NCI-H2196 (cell line): ENCODE measurements around the gene RBBP6.

Experiments
- DNase-seq: peaks from one replicate; lab custom pipeline; 2025; ENCODE audit not compliant: unreplicated experiment; lab: John Stamatoyannopoulos, UW

Gene RBBP6

DNA sequence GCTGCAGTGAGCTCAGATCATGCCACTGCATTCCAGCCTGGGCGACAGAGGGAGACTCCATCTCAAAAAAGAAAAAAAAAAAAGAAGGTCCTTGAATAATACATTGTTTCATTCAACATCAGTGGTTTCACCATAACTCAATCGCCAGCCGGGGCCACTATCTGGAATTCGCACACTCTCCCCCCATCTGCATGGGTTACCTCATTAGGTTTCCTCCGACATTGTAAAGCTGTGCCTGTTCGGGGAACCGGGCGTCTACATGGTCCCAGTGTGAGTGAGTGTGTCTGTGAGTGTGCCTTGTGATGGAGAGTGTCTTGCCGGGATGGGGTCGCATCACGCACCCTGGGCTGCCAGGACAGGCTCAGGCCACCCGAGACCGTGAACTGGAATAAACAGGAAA lies 16.6 kb upstream of the RBBP6 start:
- DNase-seq, result no peak

DNA sequence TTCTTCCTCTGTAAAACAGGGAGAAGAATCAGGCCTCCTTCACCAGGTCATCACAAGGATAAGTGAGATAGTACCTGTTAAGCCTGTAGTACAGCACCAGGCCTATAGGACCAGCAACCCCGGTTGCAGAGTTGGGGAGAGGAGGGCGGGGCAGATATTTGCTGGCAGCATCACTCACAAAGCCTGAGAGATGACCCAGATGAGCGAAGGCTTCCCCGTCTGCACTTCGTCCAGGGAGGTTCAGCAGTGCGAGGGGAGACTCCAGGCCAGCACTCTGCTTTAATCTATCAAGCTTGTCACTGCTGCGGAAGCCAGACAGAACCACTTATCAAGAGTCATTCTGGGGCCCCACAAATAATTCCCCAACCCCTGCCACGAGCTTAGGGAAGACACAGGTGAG lies 15.8 kb upstream of the RBBP6 start:
- no peak for DNase-seq

DNA sequence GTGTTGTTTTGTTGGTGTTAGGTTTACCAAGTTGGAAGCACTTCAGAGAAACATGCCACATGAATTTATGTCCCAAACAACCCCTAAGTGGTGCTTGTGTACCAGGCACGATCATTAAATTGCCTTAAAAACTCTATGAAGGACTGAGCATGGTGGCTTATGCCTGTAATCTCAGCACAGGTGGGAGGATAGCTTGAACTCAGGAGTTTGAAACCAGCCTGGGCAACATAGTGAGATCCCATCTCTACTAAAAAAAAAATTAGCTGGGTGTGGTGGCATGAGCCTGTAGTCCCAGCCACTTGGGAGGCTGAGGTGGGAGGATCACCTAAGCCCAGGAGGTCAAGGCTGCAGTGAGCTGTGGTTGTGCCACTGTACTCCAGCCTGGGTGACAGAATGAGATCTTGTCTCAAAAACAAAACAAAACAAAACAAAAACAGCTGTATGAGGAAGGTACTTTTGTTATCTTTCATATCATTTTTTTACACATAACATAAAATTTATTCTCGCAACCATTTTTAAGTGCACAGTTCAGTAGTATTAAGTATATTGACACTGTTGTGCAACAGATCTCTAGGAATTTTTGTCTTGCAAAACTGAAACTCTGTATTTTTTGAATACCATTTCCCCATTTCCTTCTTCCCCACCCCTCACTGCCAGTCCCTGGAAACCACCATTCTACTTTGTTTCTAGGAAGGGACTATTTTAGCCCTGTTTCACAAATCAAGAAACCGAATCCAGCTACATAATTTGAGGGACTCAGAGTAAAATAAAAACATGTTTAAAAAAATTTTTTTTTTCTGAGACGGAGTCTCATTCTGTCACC lies 14.3 kb upstream of the RBBP6 start:
- DNase-seq, result no peak

DNA sequence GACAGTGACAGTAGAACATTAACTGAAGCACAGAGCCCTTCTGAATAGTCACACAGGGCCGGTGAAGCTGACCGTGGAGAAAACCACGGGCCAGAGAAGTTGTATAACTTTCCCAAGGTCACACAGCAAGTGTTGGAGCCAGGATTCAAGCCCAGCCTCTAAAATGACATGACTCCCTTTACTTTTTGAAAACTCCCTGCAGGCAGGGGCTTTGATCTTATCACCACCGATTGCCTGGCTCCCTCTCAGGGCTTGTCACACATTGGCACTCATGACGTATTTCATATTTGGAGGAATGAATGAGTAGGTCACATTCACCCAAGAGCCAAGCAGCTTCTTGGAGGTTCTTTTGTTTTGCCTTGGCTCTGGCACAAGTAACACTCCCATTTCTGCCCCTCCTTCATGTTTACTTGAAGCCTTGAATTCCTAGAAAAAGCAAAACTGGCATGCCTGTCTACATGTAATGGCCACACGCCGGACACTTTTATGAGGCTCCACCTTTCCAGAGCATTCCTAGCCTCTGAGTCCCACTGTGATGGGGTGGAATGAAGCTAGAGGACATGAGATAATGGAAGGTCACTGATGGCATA lies 13.3 kb upstream of the RBBP6 start:
- DNase-seq, result no peak

DNA sequence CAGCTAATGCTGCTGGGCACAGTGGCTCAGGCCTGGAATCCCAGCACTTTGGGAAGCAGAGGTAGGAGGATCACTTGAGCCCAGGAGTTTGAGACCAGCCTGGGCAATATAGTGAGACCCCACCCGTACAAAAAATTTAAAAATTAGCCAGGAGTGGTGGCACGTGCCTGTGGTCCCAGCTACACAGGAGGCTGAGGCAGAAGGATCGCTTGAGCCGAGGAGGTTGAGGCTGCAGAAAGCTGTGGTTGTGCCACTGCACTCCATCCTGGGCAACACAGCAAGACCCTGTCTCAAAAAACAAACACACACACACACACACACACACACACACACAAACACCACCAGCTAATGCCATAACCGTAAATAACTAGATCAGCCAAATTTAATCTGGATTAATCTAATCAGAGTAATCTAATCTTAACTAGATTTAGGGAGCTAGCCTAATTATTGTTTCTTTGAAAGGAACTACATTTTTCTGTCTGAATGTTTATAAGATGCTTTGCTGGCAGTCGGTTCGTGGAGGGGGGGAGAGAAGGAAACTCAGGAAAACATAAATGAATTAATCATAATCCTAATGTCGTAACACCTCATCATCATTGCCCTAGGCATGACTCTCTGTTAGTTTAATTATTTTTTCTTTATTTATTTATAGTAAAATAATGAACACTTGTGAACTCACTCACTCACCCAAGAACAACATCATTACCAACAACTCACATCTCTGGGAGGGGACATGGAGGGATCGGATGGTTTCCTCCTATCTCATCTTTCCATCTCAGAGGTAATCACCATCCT lies 12.5 kb upstream of the RBBP6 start:
- no peak for DNase-seq

DNA sequence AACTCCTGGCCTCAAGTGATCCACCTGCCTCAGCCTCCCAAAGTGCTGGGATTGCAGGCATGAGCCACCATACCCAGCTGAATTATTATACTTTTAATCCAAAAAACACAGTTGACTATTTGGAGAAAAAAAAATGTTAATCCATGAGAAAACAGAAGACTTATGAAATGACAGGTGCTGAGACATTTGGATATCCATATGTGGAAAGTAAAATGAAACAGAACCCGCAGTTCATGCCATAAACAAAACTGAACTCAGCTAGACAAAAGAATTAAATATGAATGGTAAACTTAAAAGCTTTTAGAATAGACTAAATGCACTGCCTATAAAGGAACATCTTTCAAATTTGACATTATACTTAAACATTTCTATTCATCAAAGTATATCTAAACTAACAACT lies 8.2 kb upstream of the RBBP6 start:
- no peak for DNase-seq

DNA sequence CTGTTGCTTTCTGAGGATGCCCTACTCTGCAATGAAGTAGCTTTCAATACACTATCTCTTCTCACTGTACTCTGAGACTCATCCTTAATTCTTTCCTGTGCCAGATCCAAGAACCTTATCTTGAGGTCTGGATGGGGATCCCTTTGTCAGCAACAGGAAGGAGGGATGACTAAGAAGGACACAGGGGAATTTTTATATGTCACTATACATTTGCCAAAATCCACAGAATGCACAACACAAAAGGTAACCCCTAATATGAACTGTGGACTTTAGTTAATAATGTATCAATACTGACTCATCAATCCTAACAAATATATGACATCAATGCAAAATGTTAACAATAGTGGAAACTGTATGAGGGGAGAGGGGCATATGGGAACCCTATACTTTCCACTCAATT lies 4.7 kb upstream of the RBBP6 start:
- DNase-seq, result no peak

DNA sequence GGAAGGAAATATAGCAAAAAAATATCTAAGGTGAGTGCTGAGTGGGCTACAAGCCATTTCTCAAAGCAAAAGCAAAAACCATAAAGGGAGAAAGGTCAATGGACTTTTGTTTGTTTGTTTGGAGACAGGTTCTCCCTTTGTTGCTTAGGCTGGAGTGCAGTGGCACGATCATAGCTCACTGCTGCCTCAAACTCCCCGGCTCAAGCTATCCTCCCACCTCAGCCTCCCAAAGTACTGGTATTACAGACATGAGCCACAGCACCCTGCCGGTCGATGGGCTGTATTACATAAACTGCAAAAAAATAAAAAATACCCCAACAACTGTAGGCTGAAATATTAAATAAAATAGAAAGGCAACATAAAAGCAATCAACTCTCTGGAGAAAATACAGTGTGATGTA lies 3.5 kb upstream of the RBBP6 start:
- DNase-seq, result no peak

DNA sequence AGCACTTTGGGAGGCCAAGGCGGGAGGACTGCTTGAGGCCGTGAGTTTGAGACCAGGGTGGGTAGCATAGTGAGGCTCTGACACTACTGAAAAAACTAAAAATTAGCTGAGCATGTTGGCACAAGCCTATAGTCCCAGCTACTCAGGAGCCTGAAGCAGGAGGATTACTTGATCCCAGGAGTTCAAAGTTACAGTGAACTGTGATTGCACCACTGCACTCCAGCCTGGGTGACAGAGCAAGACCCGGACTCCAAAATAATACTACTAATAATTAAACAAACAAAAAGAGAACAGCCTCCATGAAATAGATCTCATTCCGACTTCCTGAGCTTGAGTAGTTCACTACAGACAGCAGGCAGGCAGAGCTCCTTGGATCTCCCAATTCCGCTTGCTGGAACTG lies 2.7 kb upstream of the RBBP6 start:
- no peak for DNase-seq

DNA sequence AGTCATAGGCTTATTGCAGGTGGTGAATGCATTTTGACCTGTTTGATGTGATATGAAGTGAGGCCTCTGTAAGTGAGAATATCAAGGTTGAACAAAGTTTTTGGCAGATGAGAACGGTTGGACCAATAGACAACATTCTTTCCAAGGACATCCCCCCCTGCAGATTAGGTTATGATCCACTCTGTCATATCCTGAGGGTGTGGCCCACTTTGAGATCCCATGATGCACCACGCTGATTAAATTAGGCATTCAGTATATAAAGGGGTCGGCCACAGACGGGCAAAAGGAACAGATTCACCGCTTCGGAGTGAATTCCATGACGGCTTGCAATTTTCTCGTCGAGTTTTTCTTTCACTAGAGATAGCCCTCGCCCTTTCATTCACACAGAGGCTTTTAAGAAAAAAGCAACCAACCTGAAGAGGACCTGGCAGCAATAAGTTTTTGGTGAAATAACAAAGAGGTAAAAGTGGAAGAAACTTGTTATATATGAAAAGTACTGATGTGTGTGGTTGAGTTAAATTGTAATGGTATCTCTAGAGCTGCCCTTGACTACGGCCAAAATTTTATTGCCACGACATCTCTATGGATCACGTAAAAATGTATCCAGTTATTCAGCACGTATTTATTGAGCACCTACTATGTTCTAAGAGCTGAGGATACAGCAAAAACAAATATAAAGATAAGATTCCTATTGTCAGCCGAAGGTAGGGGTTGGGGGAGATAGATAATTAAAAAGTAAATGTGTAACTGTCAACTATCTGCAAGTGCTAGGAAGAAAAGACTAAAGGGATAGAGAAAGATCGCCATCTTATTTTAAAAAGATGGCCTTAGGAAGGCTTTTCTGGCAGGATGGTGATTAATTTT lies 1.7 kb upstream of the RBBP6 start:
- no peak for DNase-seq

DNA sequence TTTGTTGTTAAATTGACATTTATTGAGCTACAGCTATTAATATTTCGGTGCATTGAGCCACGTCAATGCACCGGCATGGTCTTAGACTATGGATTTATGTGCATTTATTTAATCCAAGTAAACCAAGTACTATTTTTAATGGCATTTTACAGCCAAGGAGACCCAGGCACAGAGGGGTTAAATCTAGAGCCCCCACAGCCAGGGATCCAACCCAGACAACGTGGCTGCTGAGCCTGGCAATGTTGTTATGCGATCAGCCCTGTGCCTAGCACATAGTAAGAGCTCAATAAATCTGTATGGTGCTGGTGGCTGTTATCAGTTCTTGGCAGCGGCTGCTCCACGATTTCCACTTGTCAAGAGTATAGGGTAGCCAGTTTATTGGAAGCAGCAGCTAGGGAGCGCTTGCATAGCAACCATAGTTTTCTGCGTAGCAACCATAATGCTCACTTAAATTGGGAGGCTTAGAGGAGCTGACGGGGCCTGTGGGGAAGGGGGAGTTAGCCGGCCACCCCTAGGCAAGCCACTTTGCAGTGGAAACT lies 541 bp upstream of the RBBP6 start:
- peak; percentile 83 for DNase-seq

DNA sequence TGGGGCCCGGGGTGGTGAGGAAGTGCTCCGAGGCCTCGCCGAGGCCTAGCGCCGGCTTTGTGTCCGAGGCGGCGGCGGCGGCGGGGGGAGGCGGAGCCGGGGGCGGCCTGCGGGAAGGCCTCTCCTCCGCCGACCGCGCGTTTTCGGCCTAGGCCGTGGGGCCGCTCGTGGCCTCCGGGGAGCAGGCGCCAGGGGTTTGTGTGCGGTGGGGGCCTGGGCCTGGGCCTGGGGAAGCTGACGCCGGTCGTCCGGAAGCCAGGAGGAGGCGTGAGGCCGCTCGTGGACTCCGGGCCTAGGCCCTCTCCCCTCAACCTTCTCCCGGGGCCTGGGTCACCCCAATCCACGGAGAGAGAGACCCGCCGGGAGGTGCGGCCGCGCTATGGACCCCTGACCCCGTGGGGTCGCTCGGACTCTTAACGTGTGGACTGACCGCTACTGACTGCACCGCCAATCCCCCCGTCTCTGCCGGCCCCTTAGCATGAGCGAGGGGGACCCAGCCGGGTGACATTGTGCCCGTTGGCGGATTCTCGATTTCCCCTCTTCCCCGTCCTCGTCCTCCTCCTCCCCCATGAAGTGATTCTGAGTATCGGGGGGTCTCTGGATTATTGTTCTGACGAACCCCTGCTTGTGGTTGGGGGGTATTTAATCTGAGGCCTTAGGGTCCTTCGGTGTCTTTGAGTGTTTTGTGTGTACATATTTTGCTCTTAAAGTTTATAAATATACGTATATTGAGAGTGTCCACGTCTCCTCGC lies 660 bp downstream of the RBBP6 start:
- DNase-seq, result peak; percentile 29

DNA sequence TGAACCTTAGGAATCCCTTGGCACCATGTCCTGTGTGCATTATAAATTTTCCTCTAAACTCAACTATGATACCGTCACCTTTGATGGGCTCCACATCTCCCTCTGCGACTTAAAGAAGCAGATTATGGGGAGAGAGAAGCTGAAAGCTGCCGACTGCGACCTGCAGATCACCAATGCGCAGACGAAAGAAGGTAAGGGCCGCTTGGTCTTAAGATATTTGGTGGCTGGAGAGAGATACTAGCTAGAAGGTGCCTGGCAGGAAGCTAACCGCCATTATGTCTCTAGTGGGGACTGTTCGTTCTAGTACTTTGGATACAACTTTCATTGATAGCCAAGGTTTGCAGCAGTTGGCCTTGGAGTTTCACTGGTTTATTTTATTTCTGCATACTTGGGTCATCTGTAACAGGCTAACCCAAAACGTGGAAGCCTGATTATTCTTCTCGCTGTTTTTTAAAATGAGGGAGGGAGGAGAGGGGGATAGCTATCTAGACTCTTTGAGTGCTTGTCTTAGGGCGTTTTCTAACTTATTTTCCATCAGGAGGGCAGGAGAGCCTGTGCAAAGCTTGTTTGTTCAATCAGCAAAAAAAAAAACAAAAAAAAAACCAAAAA lies 1.3 kb downstream of the RBBP6 start:
- no peak for DNase-seq

DNA sequence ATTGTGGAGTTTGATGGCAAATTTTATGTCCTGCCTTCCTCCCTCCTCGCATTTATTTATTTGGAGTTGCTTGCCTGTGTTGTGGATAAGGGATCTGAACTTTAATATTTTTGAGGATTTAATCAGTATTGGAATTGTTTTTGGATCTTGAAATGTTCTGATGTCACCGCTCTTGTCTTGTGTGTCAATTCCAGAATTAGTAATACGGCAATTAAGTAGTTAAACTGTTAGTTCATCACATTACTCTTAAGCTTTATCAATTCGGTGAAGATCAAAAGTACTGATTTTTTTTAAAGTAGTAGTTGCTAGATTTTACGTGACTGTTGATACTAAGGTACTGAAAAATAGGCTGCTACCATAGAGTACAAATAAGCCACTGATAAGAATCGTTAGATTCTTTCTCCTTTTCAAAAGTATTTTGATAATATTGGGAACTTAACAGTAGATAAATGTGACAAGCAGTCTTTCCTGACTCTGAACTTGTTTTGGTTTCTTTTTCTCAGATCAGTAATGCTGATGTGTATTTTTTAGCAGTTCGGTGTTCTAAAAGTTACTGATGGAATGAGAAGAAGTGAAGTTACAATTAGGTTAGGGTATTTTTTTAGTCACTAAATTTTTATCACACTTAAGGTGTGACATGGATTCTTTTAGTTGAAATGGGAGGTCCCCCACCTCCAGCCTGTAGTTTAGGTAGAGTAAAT lies 2.0 kb downstream of the RBBP6 start:
- no peak for DNase-seq

DNA sequence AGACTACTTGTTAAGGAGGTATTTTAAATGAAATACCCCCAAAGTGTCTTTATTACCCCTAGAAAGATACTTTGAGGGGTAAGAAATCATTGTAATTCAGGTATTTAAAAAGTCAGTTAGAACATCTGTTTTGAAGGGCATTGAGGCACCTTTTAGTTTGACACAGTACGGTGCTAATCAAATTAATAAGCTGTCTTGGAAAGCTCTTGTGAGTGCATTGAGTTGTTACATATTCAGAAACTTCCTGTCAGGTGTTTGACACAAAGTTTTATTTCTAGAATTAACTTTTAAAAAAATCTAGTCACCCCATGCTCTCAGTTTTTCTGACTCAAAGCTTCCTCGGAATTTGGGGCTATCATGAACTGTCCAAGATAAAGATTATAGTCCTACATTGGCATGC lies 4.6 kb downstream of the RBBP6 start:
- DNase-seq, result no peak

DNA sequence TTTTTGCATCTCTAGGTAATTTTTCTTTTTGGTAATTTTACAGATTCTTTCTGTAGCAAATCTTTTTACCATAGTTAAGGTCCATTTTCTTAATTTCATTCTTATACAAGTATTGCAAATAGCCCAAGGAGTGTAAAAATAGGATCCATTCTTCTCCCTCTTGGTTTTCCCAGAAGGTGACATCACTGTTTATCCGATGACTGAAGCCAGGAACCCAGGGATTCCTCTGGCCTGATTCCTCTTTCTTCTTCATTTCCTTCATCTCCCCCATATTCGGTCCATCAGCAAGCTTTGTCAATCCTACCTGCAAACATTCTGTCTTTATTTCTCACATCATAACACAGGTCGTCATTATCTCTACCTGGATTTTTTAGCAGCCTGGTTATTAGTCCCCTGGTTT lies 5.3 kb downstream of the RBBP6 start:
- DNase-seq, result no peak

DNA sequence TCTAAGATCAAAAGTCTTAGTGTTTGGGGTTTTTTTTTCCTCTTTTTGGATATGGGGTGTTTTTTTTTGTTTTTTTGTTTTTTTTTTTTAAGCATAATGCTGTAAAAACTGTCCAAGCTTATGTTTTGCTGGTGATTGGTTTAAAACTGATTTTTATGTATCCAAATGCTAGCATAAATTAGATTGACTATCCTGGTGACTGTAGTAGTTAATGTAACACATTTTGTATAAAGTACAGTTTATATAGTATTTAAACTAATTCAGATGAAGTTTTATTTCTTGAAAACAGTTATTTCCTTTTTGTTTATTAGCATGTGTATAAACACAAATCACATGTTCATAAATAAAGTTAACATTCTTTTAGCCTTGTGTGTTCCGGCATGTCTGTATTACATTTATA lies 10.9 kb downstream of the RBBP6 start:
- no peak for DNase-seq

DNA sequence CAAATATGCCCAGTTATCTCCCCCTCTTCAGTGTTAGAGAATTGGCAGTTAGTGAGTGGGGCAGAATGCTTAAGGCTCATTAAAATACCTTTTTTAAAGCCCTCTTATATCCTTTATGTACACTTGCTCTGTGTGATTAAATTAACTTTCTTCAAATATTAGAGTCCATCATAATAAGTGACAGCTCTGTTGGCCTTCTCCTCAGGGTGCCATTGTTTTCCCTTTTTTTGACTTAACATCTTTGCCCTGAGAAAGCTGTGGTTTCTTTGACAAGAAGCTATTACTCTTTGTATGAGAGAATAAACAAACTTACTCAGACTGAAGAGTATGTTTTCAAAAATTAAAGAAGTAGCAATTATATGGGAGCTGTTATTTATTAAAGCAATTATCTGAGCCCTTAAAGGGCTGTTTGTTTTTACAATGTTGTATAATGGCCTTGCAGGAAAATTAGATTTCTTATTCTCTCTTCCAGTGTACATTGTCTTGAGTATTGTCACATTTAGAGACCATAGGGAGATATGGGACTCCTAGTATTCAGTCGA lies 13.4 kb downstream of the RBBP6 start:
- no peak for DNase-seq

DNA sequence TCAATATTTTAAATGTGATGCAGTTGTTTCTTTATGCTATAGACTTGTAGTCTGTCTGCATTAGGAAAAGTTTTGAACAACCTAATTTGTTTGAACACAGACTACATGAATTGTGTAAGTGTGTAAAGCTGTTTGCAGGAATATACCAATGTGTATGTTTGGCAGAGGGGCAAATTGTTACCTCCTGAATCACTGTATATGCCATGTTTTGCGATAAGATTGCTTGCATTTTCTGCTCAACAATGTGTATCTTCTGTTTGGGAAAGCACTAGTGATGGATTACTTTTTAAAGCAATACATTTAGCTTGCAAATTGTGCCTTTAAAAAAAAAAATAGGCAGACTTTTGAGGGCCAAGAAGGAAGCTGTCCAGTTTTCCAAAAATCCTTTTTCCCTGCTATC lies 14.6 kb downstream of the RBBP6 start:
- DNase-seq, result no peak
